Measurements from ENCODE around the gene TUG1.

The TUG1 gene

DNA sequence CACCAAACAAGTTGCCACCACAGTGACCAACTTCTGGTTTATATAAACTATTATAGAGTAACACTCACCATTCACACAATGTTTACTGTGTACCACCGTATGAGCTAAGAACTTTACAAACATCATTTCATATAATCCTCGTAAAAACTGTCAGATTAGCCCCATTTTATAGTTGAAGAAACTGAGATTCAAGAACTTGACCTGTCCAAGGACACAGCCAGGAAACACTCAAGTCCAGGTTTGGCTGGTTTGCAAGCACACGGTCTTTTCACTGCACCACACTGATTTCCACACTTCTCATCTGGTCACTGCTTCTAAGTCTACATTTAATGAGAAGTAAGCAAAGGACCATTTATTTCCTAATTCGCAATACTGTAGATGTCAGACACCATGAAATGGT is 4.2 kb upstream of the TUG1 start:
- no peak overlapping the region for H3K27ac Mint-ChIP-seq
- H3K4me1 Mint-ChIP-seq = peaks cover 44% of the 10 kb centered on the region
- peaks cover 19% of the 10 kb centered on the region for H3K9me3 Mint-ChIP-seq
- CTCF ChIA-PET = no interaction called here
- H3K36me3 Mint-ChIP-seq = peaks cover 45% of the 10 kb centered on the region
- peaks cover 5% of the 10 kb centered on the region for H3K27me3 Mint-ChIP-seq
- no peak for DNase-seq
- H3K4me3 Mint-ChIP-seq = no peak overlapping the region

DNA sequence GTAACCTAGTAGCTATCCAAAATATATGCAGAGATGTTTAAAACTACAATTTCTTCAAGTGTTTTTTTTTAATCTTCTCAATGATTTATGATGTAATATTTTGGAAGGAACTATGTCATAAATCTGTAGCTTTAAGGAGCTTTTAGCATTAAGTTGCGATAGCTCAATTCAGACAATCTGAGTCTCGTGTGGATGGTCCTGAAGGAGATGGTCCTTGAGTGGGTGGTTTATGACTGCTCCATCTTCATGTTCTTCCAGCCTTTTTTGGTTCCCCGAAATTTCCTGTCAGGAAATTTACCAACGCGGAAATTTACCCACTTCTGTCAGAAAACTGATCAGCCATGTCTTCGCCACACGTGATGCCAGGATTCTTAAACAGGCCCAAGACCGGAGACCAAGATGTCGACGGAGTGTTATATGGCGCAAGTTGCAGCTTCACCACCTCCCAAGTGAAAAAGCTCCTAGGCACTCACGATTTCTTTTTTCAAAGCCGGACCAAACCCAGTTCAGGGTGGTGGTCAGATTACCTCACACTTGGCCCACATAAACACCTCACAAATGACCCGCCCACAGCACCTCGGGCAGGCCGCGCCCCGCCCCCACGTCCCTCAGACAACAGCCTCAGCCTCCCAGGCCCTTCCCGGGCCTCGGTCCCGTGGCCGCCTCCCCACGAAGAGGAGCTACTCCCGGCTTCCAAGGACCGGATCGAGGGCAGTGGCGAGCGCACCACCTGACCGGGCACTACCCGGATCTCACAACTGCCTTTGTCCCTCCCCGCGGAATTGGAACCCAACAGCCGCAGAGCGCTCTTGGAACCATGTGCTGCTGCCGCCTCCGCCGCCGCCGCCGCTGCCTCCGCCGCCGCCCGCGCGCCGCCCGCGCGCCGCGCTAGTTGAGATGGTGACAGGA is 796 bp upstream of the TUG1 start, which contains the start of gene MORC2:
Gene MORC2, minus strand, starts transcription at position 760 of the 909 bp plus-strand sequence. CDS start 885 bp downstream, outside the sequence.
- Mint-ChIP-seq H3K4me1 (peaks cover 73% of the 10 kb centered on the region), H3K36me3 (peaks cover 75% of the 10 kb centered on the region), H3K27ac (peak within 1 kb of the TSS; percentile 94), H3K27me3 (peaks cover 5% of the 10 kb centered on the region), H3K4me3 (peak within 1 kb of the TSS; percentile 82), H3K9me3 (peaks cover 40% of the 10 kb centered on the region)
- CTCF ChIA-PET = interaction anchor here (0.6 to 0.9 kb wide), 2 partner anchors 115 to 117 kb away, joined by 3 read pairs; no protein-coding TSS in a partner anchor
- no peak for DNase-seq

DNA sequence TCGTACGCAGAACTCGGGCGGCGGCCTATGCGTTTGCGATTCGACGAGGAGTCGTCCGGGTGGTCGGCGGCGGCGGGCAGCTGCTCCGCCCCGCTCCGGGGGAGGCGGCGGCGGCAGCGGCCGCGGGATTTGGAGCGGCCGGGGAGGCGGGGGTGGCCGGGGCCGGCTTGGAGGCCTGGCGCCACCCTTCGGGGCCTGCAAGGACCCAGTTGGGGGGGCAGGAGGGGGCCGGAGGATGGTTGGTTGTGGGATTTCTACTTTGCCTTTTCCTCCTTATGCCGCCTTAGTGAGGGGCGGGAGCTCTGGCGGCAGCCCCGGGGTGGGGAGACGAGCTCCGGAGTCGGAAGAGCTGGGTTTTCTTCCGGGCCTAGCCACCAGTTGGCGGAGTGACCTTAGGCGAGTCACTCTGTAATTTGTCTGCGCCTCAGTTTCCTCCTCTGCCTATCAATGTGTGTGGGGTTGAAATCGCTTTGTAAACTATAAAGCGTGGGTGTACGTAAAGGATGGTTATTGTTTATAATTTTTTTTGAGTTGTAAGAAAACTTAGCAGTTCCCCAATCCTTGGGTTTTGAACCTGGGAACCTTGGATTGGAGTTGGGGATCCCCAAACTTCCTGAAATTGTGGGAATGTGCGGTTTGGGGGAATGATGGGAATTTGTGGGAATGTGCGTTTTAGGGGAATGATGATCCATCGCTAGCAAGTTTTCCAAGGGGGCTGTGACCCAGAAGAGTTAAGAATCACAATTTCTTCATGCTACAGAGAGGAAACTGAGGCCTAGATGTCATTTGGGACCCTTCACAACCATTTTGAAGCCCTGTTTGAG is 679 bp downstream of the TUG1 start:
- peaks cover 66% of the 10 kb centered on the region for H3K4me1 Mint-ChIP-seq
- DNase-seq = peak; percentile 65
- peak overlapping the region; percentile 82 for H3K4me3 Mint-ChIP-seq
- H3K27ac Mint-ChIP-seq = peak overlapping the region; percentile 94
- peaks cover 83% of the 10 kb centered on the region for H3K36me3 Mint-ChIP-seq
- CTCF ChIA-PET = interaction anchor here (0.6 kb wide), 1 partner anchor 23 kb away, joined by 3 read pairs; no protein-coding TSS in a partner anchor
- H3K9me3 Mint-ChIP-seq = peaks cover 51% of the 10 kb centered on the region
- H3K27me3 Mint-ChIP-seq = peaks cover 5% of the 10 kb centered on the region

DNA sequence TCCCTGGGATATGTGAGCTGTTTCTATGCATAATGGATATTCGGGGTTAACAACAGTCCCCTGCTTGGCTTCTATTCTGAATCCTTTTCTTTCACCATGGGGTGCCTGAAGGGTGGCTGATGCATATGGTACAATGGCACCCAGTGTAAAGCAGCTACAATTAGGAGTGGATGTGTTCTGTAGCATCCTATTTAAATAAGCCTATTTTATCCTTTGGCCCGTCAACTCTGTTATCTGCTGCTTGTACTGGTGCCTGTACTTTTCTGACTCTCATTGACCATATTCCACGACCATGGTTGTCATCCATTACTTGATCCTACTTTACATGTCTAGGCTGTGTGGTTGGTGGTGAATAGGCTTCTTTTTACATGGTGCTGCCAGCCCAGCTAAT is 1.3 kb downstream of the TUG1 start:
- H3K27me3 Mint-ChIP-seq = peaks cover 5% of the 10 kb centered on the region
- CTCF ChIA-PET = interaction anchor here (1.2 kb wide), 1 partner anchor 50 kb away, joined by 4 read pairs; no protein-coding TSS in a partner anchor
- peak overlapping the region; percentile 94 for H3K27ac Mint-ChIP-seq
- H3K36me3 Mint-ChIP-seq = peaks cover 84% of the 10 kb centered on the region
- H3K4me1 Mint-ChIP-seq = peaks cover 62% of the 10 kb centered on the region
- DNase-seq = no peak
- peaks cover 52% of the 10 kb centered on the region for H3K9me3 Mint-ChIP-seq
- peak overlapping the region; percentile 82 for H3K4me3 Mint-ChIP-seq

DNA sequence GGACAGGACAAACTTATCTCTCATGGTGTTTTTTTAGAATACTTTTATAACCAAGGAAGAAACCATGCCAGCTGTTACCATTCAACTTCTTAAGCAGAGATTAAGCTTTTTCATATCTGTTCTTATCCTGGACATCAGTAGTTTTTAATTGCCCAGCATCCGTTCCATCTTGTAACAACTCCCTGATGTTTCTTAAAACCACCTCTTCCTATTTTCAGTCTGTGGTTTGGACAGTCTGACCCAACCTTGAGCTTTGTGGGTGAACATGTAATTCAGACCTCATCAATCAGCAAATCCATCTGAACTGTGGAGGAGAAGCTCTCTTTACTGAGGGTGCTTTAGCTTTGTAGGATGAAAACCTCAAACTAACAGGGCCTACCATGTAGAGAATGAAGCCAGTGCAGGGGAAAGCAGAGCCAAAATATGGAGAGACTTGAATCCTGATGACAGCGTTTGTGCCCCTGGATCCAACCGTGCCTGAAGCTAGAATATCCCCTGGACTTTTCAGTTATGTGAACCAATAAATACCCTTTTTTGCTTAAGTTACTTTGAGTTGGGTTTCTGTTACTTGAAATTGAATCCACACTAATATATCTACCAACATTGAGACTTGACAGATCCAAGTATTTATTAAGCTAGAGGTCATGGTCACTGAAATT is 9.4 kb downstream of the TUG1 start:
- Mint-ChIP-seq H3K9me3 (peaks cover 76% of the 10 kb centered on the region), H3K4me3 (no peak overlapping the region), H3K27me3 (no peaks in the 10 kb centered on the region), H3K36me3 (peaks cover 62% of the 10 kb centered on the region), H3K4me1 (peaks cover 4% of the 10 kb centered on the region), H3K27ac (no peak overlapping the region)
- DNase-seq = no peak
- CTCF ChIA-PET = no interaction called here

DNA sequence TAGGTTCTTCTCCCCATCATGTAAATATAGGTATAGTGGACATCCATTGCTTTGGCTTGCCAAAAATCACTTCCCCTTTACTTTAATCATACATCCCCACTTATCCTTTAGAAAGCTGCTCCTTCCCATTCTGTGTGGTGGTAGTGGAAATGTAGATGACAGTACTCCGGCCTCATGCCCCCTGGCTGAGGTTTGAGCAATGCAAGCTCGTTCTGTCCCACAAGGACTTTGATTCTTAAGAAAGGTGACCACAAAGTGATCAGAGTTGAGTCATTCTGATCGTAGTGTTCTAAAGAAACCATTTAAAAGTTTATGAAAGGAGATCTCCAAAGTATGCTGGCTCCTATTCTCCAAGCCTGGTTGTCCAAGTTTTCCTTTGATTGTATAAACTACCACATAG is 10.9 kb downstream of the TUG1 start:
- Mint-ChIP-seq H3K27ac (no peak overlapping the region), H3K4me1 (peaks cover 4% of the 10 kb centered on the region), H3K9me3 (peaks cover 76% of the 10 kb centered on the region), H3K36me3 (peaks cover 47% of the 10 kb centered on the region), H3K4me3 (no peak overlapping the region), H3K27me3 (no peaks in the 10 kb centered on the region)
- CTCF ChIA-PET = no interaction called here
- no peak for DNase-seq

GRCh38 chr22:30982512-30982911 is 13.4 kb downstream of the TUG1 start:
- Mint-ChIP-seq H3K4me1 (peaks cover 4% of the 10 kb centered on the region), H3K27ac (no peak overlapping the region), H3K9me3 (peaks cover 52% of the 10 kb centered on the region), H3K4me3 (no peak overlapping the region), H3K36me3 (peaks cover 22% of the 10 kb centered on the region), H3K27me3 (no peaks in the 10 kb centered on the region)
- no peak for DNase-seq
- CTCF ChIA-PET = interaction anchor here (0.7 kb wide), 1 partner anchor 24 kb away, joined by 4 read pairs; no protein-coding TSS in a partner anchor

- no peak for DNase-seq
- H3K9me3 Mint-ChIP-seq = peaks cover 39% of the 10 kb centered on the region
- no peak overlapping the region for H3K4me3 Mint-ChIP-seq
- no peaks in the 10 kb centered on the region for H3K27me3 Mint-ChIP-seq
- H3K36me3 Mint-ChIP-seq = peaks cover 7% of the 10 kb centered on the region
- H3K4me1 Mint-ChIP-seq = no peaks in the 10 kb centered on the region
- H3K27ac Mint-ChIP-seq = no peak overlapping the region
- CTCF ChIA-PET = no interaction called here
These were observed 15.3 kb downstream of the TUG1 start for GRCh38 chr22:30984317-30984716.

DNA sequence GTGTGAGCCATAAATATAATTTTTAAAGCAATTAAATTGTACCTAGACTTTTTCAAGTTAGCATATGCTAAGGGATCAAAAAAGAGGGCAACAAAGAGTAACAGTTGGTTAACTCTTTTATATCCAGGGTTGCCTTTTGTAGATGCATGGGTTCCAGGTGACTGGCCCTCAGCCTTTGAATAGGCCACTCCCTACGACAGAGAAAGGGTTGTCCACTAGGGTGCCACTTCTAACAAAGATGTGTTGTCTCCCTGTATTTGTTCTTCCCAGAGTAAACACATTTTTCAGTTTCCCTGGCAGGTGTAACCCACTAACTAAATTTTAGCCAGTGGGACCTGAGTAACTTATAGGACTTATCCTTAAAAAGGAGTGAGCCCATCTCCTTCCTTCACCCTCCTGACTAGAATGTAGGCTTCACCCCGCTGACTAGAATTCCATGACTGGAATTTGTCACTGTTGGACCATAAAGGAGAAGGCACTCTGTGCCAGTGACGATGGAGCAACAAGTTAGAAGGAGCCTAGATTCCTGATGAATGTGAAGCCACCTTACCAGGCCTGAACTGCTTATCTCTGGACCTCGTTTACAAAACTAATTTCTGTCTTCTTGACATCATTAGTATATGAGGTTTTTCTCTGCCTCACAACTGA is 16.6 kb downstream of the TUG1 start:
- H3K36me3 Mint-ChIP-seq = peaks cover 2% of the 10 kb centered on the region
- no peaks in the 10 kb centered on the region for H3K4me1 Mint-ChIP-seq
- no peak for DNase-seq
- H3K27ac Mint-ChIP-seq = no peak overlapping the region
- CTCF ChIA-PET = no interaction called here
- no peaks in the 10 kb centered on the region for H3K27me3 Mint-ChIP-seq
- H3K9me3 Mint-ChIP-seq = peaks cover 39% of the 10 kb centered on the region
- no peak overlapping the region for H3K4me3 Mint-ChIP-seq

DNA sequence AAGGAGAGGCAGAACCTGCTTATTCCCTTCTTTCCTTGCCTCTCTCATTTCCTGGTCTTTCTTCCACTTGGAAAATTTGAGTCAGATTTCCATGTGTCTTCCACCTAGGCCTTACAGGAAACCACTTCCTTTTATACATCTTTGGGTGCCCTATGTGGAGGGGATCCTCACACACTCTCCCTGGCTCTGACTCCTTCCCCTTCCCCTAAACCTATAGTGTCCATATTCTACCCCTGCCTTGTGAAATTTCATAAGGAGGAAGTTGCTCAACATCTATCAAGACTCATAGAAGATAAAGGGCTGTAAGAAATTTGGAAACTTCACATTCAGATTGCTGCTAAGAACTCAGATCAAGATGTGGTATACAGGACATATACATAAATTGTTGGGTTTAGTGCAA is 20.4 kb downstream of the TUG1 start:
- Mint-ChIP-seq H3K4me3 (no peak overlapping the region), H3K36me3 (no peaks in the 10 kb centered on the region), H3K4me1 (no peaks in the 10 kb centered on the region), H3K27ac (no peak overlapping the region), H3K9me3 (peaks cover 21% of the 10 kb centered on the region), H3K27me3 (peaks cover 5% of the 10 kb centered on the region)
- CTCF ChIA-PET = no interaction called here
- no peak for DNase-seq

DNA sequence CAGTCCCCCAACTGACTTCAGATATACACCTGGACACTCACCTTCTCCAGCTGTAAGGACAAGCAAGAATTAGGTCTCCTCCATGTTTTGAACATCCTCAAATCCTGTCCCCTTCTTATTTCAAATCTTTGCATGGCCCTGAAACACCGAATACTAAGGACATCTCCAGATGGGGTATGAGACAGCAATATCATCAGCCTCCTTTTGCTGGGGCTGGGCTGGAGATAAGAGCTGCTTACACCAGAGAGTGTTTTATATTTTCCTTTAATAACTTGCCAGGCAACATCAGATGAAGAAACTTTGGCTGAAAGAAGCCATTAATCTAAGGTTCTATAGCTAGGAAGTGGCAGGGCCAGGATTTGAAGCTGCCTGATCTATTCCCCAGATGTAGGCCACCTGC is 21.6 kb downstream of the TUG1 start:
- H3K27me3 Mint-ChIP-seq = peaks cover 16% of the 10 kb centered on the region
- no peaks in the 10 kb centered on the region for H3K36me3 Mint-ChIP-seq
- no peaks in the 10 kb centered on the region for H3K4me1 Mint-ChIP-seq
- DNase-seq = no peak
- no peak overlapping the region for H3K27ac Mint-ChIP-seq
- peaks cover 16% of the 10 kb centered on the region for H3K9me3 Mint-ChIP-seq
- CTCF ChIA-PET = no interaction called here
- no peak overlapping the region for H3K4me3 Mint-ChIP-seq

GRCh38 chr22:30992565-30992964 is 23.5 kb downstream of the TUG1 start:
- Mint-ChIP-seq H3K27me3 (peaks cover 21% of the 10 kb centered on the region), H3K4me1 (no peaks in the 10 kb centered on the region)
- CTCF ChIA-PET = no interaction called here

GRCh38 chr22:30994960-30995359 is 25.9 kb downstream of the TUG1 start:
- Mint-ChIP-seq H3K4me1 (no peaks in the 10 kb centered on the region), H3K27ac (no peak overlapping the region), H3K4me3 (no peak overlapping the region), H3K9me3 (peaks cover 12% of the 10 kb centered on the region), H3K27me3 (peaks cover 21% of the 10 kb centered on the region), H3K36me3 (no peaks in the 10 kb centered on the region)
- CTCF ChIA-PET = no interaction called here
- no peak for DNase-seq

More at GRCh38 chr22:30992565-30992964, 23.5 kb downstream of the TUG1 start:
- H3K4me3 Mint-ChIP-seq = no peak overlapping the region
- peaks cover 16% of the 10 kb centered on the region for H3K9me3 Mint-ChIP-seq
- no peak for DNase-seq
- no peaks in the 10 kb centered on the region for H3K36me3 Mint-ChIP-seq
- H3K27ac Mint-ChIP-seq = no peak overlapping the region

DNA sequence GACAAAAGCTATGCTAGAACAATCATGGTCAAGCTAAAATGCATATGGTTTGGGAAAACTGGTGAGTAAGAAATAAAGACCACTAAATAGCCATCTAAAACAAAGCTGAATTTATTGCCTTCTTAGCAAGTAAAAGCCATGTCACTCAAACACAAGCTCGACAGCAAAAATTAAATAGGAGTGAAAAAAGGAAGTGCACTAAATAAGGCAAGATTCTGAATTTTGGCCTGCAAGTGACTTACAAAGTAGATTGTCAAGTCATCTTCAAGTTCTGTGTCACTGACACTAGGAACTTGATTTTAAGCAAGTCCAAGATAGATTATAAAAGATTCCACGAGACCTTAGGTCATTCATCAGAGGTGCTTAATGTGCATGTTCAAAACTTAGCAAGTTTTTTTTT is 27.4 kb downstream of the TUG1 start:
- DNase-seq = no peak
- Mint-ChIP-seq H3K4me1 (no peaks in the 10 kb centered on the region), H3K4me3 (no peak overlapping the region), H3K27me3 (peaks cover 21% of the 10 kb centered on the region), H3K9me3 (peaks cover 5% of the 10 kb centered on the region), H3K27ac (no peak overlapping the region), H3K36me3 (no peaks in the 10 kb centered on the region)
- CTCF ChIA-PET = no interaction called here
